Germinal center (tissue), 1 donor: ENCODE results near the gene PCDH9.
"Not testable (repeated sequence)": the region's sequence is repeated elsewhere in the genome, so short reads cannot be mapped to it uniquely, and the experiment has no call there.

ENCODE experiments used
- DNase-seq: peaks from one replicate; pipeline ENCODE4 v3.0.0; 2012; ENCODE audit warnings: mixed read lengths, low spot score

PCDH9 gene

DNA sequence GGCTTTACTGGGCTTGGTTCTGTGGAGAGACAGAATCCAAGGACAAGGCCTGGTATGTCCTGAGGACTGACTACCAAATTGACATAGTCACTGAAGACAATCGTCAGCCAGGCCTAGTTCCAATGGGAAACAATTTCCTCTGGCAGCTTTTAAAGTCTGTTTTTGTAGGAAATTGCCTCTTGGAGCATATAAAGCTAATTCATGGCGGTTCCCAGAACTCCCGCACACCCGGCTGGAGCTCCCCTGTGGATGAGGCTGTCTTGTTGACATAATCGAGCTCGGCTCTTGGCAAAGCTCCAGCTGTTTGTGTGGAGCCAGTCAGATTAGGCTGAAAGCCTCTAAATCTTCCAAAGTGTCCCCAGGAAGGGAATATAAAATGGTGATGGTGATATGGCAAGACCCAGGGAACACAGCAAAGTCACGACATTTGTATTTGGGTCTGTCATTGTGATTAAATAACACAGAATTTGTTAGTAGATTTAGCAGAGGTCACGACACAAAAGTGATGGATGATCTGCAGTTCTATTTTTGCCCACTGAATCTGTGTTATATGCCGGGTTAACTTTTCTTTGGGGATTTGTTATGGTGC is 395.0 kb downstream of the PCDH9 start:
- DNase-seq: no peak

DNA sequence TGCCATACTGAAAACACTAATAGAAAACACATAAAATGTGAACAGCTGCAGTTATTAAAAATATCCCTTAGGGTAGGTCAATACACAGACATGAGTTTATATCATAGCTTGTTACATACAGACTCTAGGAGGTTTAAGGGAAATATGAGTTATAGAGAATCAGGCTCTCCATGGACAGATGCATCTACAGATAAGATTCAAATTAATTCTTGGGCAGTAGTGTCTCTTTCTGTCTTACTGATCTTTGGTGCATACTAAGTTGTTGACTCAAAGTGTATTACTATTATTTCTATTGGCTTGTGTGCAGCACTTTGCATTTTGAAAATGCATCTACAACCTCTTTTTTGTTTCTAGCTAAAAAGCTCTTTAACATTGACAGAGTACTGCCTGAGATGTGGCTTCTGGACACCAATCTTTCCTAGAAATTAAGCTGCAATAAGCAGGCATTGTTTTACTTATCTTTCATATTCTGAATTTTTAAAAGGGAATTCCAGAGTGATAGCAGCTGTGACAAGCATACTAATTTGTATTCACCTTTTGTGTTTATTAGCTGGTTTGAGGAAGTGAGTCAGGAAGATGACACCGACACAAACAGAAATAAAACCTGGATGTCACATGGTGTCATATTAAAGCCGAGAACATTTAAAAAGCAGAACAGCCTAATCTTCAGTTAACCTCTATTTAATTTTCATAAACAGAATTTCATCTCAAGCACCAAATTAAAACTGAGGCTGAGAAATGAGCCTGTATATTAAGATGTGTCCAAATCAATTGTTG is 399.0 kb downstream of the PCDH9 start:
- peak; percentile 9 for DNase-seq

DNA sequence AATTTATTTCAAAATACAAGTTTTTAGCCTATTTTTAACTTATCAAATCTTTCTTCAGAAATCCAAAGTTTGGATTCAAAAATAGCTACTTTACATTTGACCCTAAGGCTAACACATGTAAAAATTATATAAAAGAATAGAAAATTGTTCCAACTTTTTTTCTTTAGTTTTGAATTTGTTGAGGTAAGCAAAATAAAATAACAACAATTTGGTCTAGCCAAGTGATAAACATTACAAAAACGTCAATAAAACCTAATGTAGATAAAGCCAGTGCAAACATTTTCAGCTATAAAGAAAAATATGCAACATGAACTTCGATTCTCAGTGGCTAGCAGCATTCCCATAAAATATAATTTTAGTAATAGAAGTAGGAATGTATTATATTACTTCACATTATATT is 400.3 kb downstream of the PCDH9 start:
- no peak for DNase-seq

DNA sequence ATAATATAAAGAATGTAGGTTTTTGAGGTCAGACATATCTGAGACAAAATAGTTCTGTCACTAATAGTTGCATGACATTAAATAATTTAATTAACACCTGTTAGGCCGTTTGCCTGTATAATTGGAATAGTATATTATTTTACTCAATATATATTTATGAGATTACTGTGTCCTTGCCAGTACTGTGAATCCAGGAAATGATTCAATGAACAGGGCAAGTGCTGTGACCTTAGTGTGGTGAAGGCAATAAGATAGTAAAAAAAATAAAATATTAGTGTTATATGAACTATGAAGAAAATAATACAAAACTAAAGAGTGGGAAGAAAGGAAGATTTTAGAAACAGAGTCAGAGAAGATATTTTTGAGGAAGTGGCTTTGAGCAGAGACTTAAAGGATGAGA is 403.7 kb downstream of the PCDH9 start:
- DNase-seq: no peak

DNA sequence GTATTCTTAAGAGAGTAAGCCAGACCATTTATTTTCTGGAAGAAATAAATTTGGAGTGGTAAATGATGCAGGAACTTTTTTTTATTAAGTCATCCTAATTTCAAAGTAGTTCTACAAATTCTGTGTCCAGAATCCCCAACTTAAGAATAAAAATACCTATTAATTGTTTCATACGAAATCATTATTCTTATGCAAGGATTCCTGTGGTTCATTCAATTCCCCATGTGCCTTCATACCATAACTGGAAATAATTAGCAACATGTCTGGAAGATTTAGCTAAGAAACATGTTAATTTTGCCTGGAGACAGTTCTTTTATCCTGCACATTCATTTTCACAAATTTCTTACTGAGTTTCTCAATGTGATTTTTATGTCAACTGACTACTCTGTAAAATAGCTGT is 408.6 kb downstream of the PCDH9 start:
- no peak for DNase-seq

DNA sequence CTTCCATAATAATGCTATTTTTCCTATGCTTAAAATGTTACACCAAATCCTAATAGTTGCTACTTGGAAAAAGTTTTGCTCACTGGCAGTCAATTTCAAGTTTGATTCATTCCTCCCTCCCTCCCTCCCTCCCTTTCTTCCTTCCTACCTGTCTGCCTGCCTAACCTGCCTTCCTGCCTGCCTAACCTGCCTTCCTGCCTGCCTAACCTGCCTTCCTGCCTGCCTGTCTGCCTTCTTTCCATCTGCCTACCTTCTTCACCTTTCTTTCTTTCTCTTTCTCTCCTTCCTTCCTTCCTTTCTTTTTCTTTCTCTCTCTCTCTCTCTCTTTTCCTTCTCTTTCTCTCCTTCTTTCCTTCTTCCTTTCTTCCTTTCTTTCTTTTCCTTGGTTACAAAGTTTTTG is 418.7 kb downstream of the PCDH9 start:
- no peak for DNase-seq

DNA sequence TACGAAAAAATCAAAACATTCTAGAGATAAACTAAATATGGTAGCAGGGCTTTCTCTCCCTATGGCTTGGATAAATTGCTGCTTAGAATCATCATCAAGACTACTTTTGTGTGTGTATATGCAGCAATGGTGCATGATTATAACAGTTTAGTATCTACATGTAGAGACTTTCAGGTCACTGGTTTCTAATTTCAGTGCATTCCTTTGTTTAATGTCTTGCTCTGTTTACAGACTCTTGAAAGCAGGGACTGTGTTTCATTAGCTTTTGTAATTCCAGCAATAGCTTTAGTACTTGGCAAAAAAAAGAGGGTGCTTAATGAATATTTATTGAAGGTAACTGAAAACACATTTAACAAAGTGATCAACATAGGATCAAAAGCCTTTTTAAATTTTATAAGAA is 420.7 kb downstream of the PCDH9 start:
- no peak for DNase-seq

DNA sequence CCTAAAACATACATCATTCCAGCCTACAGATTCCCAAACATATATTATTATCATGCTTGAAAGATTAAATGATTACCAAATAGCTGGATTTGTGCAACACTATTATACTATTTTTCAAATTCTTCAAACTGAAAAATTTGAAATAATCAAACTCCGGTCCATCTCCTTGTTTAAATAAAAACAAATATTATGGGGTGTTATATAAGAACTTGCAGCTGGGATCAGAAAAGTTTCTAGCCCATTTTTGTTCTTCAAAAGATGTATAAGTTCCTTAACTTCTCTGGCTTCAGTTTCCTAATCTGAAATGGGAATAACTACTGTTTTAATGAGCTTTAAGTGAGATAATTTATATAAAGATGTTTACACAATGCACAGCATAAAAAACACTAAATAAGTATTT is 422.9 kb downstream of the PCDH9 start:
- no peak for DNase-seq

DNA sequence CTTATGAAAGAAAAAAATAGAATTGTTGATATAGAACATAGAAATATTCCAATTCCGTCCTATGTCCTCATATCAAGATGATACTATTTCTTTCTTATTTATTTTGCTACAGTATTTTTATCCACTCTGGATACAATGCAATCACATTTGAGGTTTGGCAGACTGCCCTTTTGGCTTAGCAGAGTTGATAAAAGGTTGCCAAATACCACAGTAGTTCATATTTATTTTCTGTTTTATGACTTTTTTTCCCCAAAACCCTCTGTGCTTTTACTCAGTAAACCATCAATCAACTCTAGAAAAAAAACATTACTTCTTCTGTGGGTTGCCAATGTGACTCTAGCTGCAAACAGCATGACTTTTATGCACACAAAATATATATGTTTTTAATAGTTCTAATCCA is 424.5 kb downstream of the PCDH9 start:
- no peak for DNase-seq

DNA sequence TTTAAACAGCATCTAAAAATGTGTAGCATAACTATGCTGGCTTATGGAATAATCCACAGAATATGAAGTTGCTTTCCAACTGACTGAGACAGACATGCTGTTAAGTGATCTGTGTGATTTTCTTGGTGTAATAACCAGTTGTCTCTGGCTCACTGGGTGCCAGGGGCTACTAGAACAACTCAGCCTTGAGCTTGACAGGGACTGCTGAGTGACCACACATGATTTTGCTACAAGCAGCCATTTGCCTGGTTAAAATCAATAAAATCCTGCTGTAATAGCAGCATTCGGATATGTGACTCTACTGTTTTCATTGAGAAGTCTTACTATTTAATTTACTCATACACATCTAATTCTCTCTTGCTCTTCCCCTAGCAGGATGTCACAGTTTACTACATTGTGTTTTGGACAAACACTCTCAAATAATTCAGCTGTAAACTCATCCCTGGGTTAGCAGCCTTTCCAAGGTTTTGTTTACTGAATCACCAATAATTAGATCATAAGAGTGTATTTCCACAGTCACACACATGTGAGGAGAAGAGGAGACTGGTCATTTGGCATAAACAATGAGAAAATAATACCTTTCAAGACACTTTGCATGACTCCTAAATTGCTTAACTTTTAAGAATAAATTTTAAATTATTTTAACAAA is 426.2 kb downstream of the PCDH9 start:
- DNase-seq: no peak

DNA sequence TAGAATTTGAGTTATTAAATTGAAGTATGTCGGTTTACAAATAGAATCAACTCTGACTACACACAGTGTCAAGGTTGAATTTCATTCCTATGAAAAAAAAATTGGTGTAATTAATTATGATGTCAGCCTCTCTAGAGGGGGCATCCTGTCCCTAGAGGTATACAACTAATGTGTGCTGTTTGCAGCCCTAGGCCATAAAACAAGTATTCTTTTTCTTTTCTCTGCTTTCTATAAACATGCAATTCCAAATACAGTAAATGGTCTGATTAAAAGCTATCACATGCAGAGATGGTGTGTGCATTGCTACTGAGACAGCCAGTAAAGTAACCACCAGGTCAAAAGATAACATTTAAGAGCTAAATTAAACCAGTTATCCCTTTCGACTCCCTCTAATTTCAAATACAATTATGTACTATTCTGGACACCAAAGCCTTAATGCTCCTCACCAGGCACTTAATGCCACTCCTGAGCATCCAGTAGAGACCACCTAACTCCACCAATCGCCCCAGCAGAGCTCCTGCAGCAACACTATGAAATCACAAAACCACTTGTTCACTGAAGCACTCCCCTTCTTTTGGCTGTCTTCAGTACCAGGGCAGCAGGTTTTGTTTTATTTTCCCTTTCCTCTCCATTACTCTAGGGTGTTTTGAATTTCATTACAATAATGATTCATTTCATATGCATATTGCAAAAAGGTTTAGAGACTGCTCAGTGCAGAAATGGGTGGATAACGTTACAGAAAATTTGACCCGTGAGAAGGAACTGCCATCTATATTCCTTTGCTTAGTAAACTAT is 426.9 kb downstream of the PCDH9 start:
- DNase-seq: no peak

DNA sequence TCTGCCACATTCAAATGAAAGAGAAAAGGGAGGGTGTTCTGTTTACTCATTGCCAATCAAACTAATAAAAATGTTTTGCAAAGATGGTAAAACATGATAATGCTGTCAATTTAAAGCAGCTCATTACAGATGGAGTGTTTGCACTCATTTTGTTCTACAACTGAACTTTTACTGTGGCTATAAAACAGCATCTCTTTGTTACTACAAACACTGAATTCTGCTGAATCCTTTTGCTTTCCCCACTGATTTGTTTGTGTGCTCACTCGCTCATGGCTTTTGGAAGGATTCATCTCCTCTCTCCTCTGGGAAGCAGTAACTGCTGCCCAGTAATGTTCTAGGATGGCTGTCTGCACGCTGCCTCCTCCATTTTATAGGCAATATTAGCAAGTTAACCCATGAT is 434.5 kb downstream of the PCDH9 start:
- no peak for DNase-seq

DNA sequence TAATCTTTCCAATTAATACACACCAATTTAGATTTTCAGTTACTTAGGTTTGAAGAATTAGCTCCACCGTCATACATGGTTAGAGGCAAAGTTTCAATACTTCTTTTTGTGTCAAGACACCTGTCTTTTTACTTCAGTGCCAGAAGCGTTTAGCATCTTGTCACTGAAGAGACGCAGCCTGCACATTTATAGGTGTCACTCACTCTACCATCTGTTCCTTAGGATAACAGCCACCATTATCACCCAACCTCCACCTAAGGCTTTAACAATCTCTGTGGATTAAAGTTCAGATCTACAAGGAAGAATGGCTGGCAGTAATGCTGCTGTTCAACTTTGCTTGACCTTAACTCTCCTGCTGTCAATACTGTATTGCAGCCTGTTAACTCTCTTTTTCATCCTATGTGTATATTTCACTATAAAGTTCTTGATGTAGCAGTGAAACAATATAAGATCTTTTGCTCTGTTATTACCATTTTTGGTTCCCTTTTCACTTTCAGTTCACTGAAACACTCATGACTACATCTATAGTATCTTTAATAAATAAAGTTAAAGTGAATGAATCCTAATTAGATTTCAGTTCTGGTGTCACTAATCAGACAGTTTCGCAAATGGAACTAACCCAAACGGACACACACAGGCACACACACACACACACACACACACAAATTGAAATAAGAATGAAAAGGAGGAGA is 435.6 kb downstream of the PCDH9 start:
- no peak for DNase-seq

DNA sequence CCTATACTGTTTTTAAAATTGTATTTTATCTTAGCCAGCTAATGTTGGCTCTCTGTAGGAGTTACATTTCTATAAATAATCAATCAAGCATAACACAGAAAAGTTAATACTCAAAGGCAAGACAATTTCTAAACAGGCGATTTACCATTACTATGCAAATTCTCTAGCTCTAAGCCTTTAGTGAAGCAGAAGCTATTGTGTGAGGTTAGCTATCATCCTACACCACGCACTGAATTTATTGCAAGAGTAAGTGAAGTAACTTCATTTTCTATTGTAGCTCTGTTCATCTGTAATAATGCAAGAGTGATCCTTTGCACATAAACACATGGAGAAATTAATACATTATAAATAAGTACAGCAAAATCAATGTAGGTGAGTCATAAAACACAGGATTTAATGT is 439.3 kb downstream of the PCDH9 start:
- no peak for DNase-seq

DNA sequence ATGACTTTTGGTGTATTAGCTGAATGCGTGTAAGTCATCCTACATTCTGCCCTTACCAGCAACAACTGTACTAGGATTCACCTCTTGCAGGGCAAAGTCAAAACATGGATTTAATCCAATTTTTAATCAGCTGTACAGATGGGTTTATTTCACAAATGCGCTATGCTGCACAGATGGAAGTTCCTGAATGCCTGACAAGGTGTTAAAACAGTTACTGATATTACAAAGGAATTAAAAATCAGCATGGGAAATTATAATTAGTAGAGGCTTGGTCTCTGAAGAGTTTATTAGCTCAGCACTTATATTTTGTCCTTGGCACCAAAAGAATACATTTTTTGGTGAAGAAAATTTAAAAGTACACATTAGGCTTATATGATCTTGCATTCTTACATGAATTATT is 448.9 kb downstream of the PCDH9 start:
- DNase-seq: no peak

DNA sequence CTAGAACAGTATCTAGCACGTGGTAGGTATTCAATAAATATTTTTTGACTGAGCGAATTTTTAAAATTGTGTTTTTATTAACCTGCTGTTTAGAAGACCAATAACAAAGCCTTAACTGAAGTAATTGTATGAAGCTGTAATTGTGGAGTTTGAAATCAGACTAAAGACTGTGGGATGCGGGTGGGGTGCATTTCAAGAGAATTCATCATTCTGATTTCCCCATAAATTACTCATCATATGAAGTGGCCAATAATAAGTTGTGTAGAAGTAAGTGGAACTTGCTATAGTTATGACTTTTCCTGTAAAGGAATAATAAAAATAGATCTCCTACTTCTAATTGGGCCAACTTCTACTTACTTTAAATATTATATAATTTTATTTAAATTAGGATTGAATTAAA is 449.3 kb downstream of the PCDH9 start:
- no peak for DNase-seq

DNA sequence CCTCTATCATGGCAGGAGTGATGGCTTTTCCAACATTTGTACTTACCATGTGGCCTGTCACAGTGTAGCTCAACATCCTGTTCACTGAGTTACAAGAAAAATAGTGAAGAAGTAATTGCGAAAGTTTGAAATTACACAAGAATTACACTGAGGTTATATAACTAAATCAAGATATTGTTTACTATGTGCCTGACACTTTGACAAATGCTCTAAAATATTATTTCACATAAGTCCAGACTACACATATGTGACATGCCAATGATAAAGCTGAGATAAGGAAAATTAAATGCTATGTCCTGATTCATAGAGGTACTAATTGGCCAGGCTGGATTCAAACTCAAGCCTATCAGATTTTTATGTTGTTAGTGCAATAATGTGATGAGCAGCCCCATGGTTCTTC is 451.7 kb downstream of the PCDH9 start:
- no peak for DNase-seq

DNA sequence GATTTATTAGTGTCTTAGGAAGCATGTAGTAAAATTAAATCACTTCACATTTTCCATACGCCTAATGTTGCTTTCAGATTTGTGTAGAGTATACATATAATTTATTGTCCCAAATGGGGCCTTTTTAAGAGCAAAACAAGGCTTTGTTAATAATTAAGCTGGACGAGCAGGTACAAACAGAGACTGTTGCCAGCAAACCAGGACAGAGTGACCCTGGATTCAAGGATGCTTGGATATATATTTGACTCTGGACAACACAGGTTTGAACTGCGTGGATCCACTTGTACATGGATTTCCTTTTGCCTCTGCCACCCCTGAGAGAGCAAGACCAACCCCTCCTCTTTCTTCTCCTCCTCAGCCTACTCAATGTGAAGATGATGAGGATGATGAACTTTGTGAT is 454.9 kb downstream of the PCDH9 start:
- no peak for DNase-seq

DNA sequence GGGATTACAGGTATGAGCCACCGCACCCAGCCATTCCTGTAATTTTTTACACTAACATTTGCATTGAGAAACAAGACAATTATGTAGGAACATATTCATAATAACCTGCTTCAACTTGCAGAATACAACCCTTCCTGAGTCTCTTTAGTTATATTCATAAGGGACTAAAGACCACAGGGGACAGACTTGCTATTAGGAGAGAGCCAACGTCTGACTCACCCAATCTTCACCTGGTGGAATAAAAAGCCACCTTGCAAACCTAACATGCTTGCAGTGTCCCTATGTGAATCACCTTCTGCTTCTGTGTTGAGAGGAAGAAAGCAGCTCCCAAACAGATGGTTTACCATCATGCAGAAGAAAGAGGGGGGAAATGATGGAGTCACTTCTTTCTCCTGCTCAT is 456.1 kb downstream of the PCDH9 start:
- DNase-seq: no peak

DNA sequence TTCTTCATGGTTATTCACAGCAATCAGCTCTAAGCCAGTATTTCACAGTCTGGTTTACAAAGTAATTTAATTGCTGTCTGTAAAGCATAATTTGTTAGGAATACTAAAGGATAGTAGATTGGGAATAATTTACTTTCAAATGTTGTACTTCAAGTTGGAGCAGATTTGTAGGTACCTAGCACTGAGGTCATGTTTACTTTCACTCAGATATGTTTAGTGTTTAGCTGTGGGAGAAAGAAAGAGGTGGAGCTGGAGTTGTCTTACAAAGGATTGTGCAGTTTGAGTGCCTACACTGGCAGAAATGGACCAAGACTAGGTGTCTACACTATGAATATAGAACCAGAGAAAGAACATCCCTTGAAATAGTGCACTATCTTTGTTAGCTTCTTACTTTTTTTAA is 464.6 kb downstream of the PCDH9 start:
- no peak for DNase-seq

DNA sequence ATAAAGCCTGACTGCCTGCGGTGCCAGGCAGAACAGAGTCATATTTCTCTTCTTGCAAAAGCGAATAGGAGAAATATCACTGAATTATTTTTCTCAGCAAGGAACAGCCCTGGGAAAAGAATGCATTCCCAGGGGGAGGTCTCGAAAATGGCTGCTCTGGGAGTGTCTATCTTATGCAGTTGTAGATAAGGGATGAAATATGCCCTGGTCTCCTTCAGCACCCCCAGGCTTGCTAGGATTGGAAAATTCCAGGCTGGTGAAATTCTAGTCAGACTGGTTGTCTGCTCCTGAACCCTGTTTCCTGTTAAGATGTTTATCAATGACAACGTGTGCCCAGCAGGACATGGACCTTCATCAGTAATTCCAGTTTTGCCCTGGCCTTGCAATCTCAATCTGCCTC is 469.5 kb downstream of the PCDH9 start:
- not testable (repeated sequence) for DNase-seq

DNA sequence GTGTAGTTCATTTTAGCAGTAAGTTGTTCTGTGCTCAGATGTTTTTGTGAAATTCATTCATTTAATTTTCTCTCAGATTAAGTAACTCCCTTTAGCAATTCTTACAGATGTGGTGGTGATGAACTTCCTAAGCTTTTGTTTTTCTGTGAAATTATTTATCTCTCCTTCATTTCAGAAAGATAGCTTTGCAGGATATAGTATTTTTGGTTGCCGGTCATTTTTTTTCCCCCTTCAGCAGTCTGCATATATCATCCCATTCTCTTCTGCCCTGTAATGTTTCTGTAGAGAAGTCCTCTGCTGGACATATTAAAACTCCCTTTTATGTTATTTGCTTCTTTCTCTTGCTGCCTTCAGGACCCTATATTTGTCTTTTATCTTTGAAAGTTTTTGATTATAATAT is 470.2 kb downstream of the PCDH9 start:
- DNase-seq: no peak
